SK-N-SH (cell line): ENCODE results near the gene ABCA10. TPM values are rescaled to one million over a fixed set of nuclear protein-coding genes. Genes with fewer than 3 reads are reported as not detected.

ENCODE experiments used
- CTCF ChIA-PET: fragments of 300-600, 350-600 bp; formaldehyde crosslinking; extraction: SDS; loops from one replicate; lab custom pipeline; 2021; lab: Yijun Ruan, JAX
- POLR2A ChIA-PET: fragments of 350-600 bp; sonication (Branson Sonifier 250); formaldehyde crosslinking; extraction: SDS; loops from one replicate; lab custom pipeline; 2020; ENCODE audit warnings: antibody characterized with exemption, inconsistent platforms; lab: Yijun Ruan, JAX
- DNase-seq: peaks from one replicate; pipeline ENCODE4 v3.0.0; 2012
- H2AFZ ChIP-seq: fragments of 200-600 bp; sonication (generic); 2 replicates; pipeline ENCODE4 v1.8.1; 2016; ENCODE audit warnings: antibody characterized with exemption, mild to moderate bottlenecking, low read depth
- H3F3A ChIP-seq: fragments of 200-600 bp; sonication (generic); replicated peaks from 2 replicates; pipeline ENCODE3; 2016; ENCODE audit warnings: antibody characterized with exemption, mild to moderate bottlenecking; ENCODE audit not compliant: insufficient read depth
- H3K27ac ChIP-seq, 2 experiments: fragments of 200-500 bp in 1 of 2; fragments of 200-600 bp in 1 of 2; sonication (Bioruptor generic) in 1 of 2; sonication (generic), shearing (Covaris generic) in 1 of 2; 2 replicates each; pipeline versions ENCODE4 v1.5.1 to v1.6.1; 2014 to 2016; ENCODE audit warnings: low read depth in 2 of 2, inconsistent platforms in 1 of 2, low read length in 1 of 2, mild to moderate bottlenecking in 1 of 2, mixed read lengths in 1 of 2
- H3K27me3 ChIP-seq: fragments of 200-600 bp; sonication (generic), shearing (Covaris generic); 2 replicates; pipeline ENCODE4 v1.6.1; 2016; ENCODE audit warnings: mixed run types; ENCODE audit not compliant: insufficient read depth
- H3K36me3 ChIP-seq, 2 experiments: fragments of 200-500 bp in 1 of 2; fragments of 200-600 bp in 1 of 2; sonication (Bioruptor generic) in 1 of 2; sonication (generic) in 1 of 2; replicated peaks in 1 of 2; 2 replicates each; pipeline versions ENCODE3 to v1.5.1; 2014 to 2016; ENCODE audit warnings: low read length in 1 of 2, mild to moderate bottlenecking in 1 of 2; ENCODE audit not compliant: insufficient read depth in 2 of 2, control insufficient read depth in 1 of 2
- H3K4me1 ChIP-seq, 2 experiments: fragments of 200-500 bp in 1 of 2; fragments of 200-600 bp in 1 of 2; sonication (Bioruptor generic) in 1 of 2; sonication (generic), shearing (Covaris generic) in 1 of 2; 2 replicates each; pipeline versions ENCODE4 v1.5.1 to v1.6.1; 2014 to 2016; ENCODE audit warnings: low read depth in 1 of 2, low read length in 1 of 2, mixed run types in 1 of 2; ENCODE audit not compliant: insufficient read depth in 2 of 2, control insufficient read depth in 1 of 2
- H3K4me2 ChIP-seq: fragments of 200-600 bp; sonication (generic), shearing (Covaris generic); 2 replicates; pipeline ENCODE4 v1.6.1; 2017; ENCODE audit warnings: mixed run types
- H3K4me3 ChIP-seq, 2 experiments: fragments of 200-500 bp in 1 of 2; fragments of 200-600 bp in 1 of 2; sonication (Bioruptor generic) in 1 of 2; sonication (generic), shearing (Covaris generic) in 1 of 2; 2 replicates each; pipeline versions ENCODE4 v1.5.1 to v1.8.1; 2014 to 2016; ENCODE audit warnings: low read depth in 2 of 2, inconsistent platforms in 1 of 2, low read length in 1 of 2, mild to moderate bottlenecking in 1 of 2, mixed read lengths in 1 of 2, moderate library complexity in 1 of 2
- H3K79me2 ChIP-seq: fragments of 200-600 bp; sonication (generic); 2 replicates; pipeline ENCODE4 v1.8.1; 2017; ENCODE audit warnings: mild to moderate bottlenecking; ENCODE audit not compliant: insufficient read depth
- H3K9ac ChIP-seq: fragments of 200-600 bp; sonication (generic); 2 replicates; pipeline ENCODE4 v1.6.1; 2017; ENCODE audit warnings: mixed run types
- H3K9me2 ChIP-seq: fragments of 200-600 bp; sonication (generic); 2 replicates; pipeline ENCODE4 v1.6.1; 2017; ENCODE audit warnings: mixed run types
- H3K9me3 ChIP-seq: fragments of 200-600 bp; sonication (generic); 2 replicates; pipeline ENCODE4 v1.6.1; 2017; ENCODE audit warnings: mixed run types, mild to moderate bottlenecking, moderate library complexity
- H4K20me1 ChIP-seq: fragments of 200-600 bp; sonication (generic); 2 replicates; pipeline ENCODE4 v1.6.1; 2017; ENCODE audit warnings: mild to moderate bottlenecking, mixed run types; ENCODE audit not compliant: insufficient read depth
- EZH2phosphoT487 ChIP-seq: fragments of 200-600 bp; sonication (generic); IDR thresholded peaks from 2 replicates; pipeline ENCODE4 v1.6.1; 2017; ENCODE audit warnings: low read depth, mixed run types, mild to moderate bottlenecking, antibody characterized with exemption, moderate library complexity, borderline replicate concordance
- FOXJ3 ChIP-seq: sonication (generic); formaldehyde crosslinking; IDR thresholded peaks from 2 replicates; pipeline ENCODE4 v1.5.1; 2020; ENCODE audit warnings: mild to moderate bottlenecking, missing genetic modification reagents
- GABPA ChIP-seq: IDR thresholded peaks from 2 replicates; pipeline ENCODE4 v1.4.0; 2012; ENCODE audit warnings: low read depth, mild to moderate bottlenecking
- JUND ChIP-seq: IDR thresholded peaks from 2 replicates; pipeline ENCODE4 v1.4.0; 2012
- MEF2A ChIP-seq: IDR thresholded peaks from 2 replicates; pipeline ENCODE4 v1.4.0; 2012; ENCODE audit warnings: low read depth, borderline replicate concordance
- MXI1 ChIP-seq: IDR thresholded peaks from 2 replicates; pipeline ENCODE4 v1.6.1; 2012; ENCODE audit warnings: mild to moderate bottlenecking, low read depth, low read length, improper control_type of control experiment
- NFIC ChIP-seq: IDR thresholded peaks from 2 replicates; pipeline ENCODE4 v1.4.0; 2012; ENCODE audit warnings: borderline replicate concordance
- NRF1 ChIP-seq: IDR thresholded peaks from 2 replicates; pipeline ENCODE4 v1.6.1; 2012; ENCODE audit warnings: low read depth, mild to moderate bottlenecking, low read length
- PBX3 ChIP-seq: IDR thresholded peaks from 2 replicates; pipeline ENCODE4; 2012
- POLR2AphosphoS5 ChIP-seq: IDR thresholded peaks from 2 replicates; pipeline ENCODE4 v1.6.1; 2012; ENCODE audit warnings: low read depth, low read length
- RAD21 ChIP-seq: IDR thresholded peaks from 2 replicates; pipeline ENCODE4 v1.6.1; 2012; ENCODE audit warnings: mild to moderate bottlenecking, low read length
- REST ChIP-seq: IDR thresholded peaks from 2 replicates; pipeline ENCODE4 v1.6.1; 2012; ENCODE audit warnings: mild to moderate bottlenecking, low read depth, low read length, moderate library complexity
- RFX5 ChIP-seq: IDR thresholded peaks from 2 replicates; pipeline ENCODE4 v1.6.1; 2012; ENCODE audit warnings: mild to moderate bottlenecking, improper control_type of control experiment, low read length
- RXRA ChIP-seq: IDR thresholded peaks from 2 replicates; pipeline ENCODE4 v1.4.0; 2012; ENCODE audit warnings: low read depth, mild to moderate bottlenecking, borderline replicate concordance
- SIN3A ChIP-seq: IDR thresholded peaks from 2 replicates; pipeline ENCODE4 v1.6.1; 2012; ENCODE audit warnings: low read depth, mild to moderate bottlenecking, low read length, moderate library complexity, borderline replicate concordance
- SMC3 ChIP-seq: IDR thresholded peaks from 2 replicates; pipeline ENCODE4 v1.6.1; 2012; ENCODE audit warnings: low read depth, low read length, improper control_type of control experiment
- ZBTB33 ChIP-seq: IDR thresholded peaks from 2 replicates; pipeline ENCODE4 v1.4.0; 2012; ENCODE audit warnings: low read depth, borderline replicate concordance
- WGBS: methylation state at CpG from one replicate; pipeline ENCODE4 v1.1.6; 2017; ENCODE audit warnings: low lambda C conversion rate; 5-methylcytosine and 5-hydroxymethylcytosine counted together
- polyA plus RNA-seq, 3 experiments: library from polyadenylated mRNA; depleted of rRNA; stranded (reverse); fragments of >200 nt; gene quantifications; 2 replicates each; pipeline ENCODE4 v1.2.3, GENCODE V29; 2012
- TF ChIP-seq, protein P1 (sequence below): fragments of 150-350 bp; IDR thresholded peaks from 2 replicates; pipeline ENCODE4 v1.6.1; 2017; ENCODE audit warnings: antibody characterized with exemption, low read length, low read depth, borderline replicate concordance
- TF ChIP-seq, protein P2 (sequence below): fragments of 200-600 bp; sonication (generic); IDR thresholded peaks from 2 replicates; pipeline ENCODE4 v1.6.1; 2017; ENCODE audit warnings: antibody characterized with exemption, mild to moderate bottlenecking, moderate library complexity

The ABCA10 gene
- polyA plus RNA-seq, 1 of the 3 experiments (the other 2 are of a cell fraction), result 0.07 TPM

GRCh38 chr17:69213059-69213813 is 15.4 kb downstream of the ABCA10 start:
- Histone ChIP-seq H3K4me1 (no peaks in the 10 kb centered on the region), H3K36me3 (no peaks in the 10 kb centered on the region), H2AFZ (no peak overlapping the region), H3K9me3 (no peaks in the 10 kb centered on the region), H4K20me1 (no peaks in the 10 kb centered on the region), H3K27me3 (no peaks in the 10 kb centered on the region), H3F3A (peaks cover 2% of the 10 kb centered on the region), H3K4me2 (no peak overlapping the region), H3K9ac (no peak overlapping the region), H3K9me2 (no peaks in the 10 kb centered on the region), H3K4me3 (no peak overlapping the region), H3K79me2 (no peaks in the 10 kb centered on the region), H3K27ac (no peak overlapping the region)
- TF ChIP-seq FOXJ3 (CRISPR knock-in tag) (no peak), NFIC (no peak), RXRA (no peak), MXI1 (no peak), SIN3A (no peak), PBX3 (no peak), GABPA (no peak), NRF1 (no peak), SMC3 (no peak), REST (no peak), POLR2AphosphoS5 (no peak), MEF2A (no peak), JUND (no peak), ZBTB33 (no peak), RFX5 (no peak), EZH2phosphoT487 (no peak), RAD21 (no peak)
- TF ChIP-seq, protein P1, sequence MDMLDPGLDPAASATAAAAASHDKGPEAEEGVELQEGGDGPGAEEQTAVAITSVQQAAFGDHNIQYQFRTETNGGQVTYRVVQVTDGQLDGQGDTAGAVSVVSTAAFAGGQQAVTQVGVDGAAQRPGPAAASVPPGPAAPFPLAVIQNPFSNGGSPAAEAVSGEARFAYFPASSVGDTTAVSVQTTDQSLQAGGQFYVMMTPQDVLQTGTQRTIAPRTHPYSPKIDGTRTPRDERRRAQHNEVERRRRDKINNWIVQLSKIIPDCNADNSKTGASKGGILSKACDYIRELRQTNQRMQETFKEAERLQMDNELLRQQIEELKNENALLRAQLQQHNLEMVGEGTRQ, result no peak
- TF ChIP-seq, protein P2, sequence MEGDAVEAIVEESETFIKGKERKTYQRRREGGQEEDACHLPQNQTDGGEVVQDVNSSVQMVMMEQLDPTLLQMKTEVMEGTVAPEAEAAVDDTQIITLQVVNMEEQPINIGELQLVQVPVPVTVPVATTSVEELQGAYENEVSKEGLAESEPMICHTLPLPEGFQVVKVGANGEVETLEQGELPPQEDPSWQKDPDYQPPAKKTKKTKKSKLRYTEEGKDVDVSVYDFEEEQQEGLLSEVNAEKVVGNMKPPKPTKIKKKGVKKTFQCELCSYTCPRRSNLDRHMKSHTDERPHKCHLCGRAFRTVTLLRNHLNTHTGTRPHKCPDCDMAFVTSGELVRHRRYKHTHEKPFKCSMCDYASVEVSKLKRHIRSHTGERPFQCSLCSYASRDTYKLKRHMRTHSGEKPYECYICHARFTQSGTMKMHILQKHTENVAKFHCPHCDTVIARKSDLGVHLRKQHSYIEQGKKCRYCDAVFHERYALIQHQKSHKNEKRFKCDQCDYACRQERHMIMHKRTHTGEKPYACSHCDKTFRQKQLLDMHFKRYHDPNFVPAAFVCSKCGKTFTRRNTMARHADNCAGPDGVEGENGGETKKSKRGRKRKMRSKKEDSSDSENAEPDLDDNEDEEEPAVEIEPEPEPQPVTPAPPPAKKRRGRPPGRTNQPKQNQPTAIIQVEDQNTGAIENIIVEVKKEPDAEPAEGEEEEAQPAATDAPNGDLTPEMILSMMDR, result no peak
- POLR2A ChIA-PET, result no interaction called here
- CTCF ChIA-PET, result interaction anchor here (0.6 to 2.0 kb wide), 3 partner anchors 13 to 439 kb away, joined by 3 to 8 read pairs (median 3); no protein-coding TSS in a partner anchor
- DNase-seq, result no peak
- 41% methylated on average over 9 of the region's 9 CpGs for WGBS
